K562 (cell line): ENCODE results near the gene VPS45.

Source experiments
- CTCF ChIP-seq, 3 experiments: IDR thresholded peaks in 2 of 3; conservative IDR thresholded peaks in 1 of 3; 2 replicates each; pipeline ENCODE4 v1.5.1; 2011 to 2012; ENCODE audit warnings: low read length in 3 of 3, mild to moderate bottlenecking in 3 of 3, control low read depth in 2 of 3, improper control_type of control experiment in 1 of 3, inconsistent platforms in 1 of 3, low read depth in 1 of 3, mixed read lengths in 1 of 3, moderate library complexity in 1 of 3; ENCODE audit not compliant: insufficient read depth in 2 of 3
- GTF2B ChIP-seq: IDR thresholded peaks from 2 replicates; pipeline ENCODE4 v1.6.1; 2011; ENCODE audit not compliant: insufficient read length; ENCODE audit errors: extremely low read depth
- MNT ChIP-seq, 2 experiments: fragments of 450-650 bp; conservative IDR thresholded peaks; 2 replicates each; pipeline ENCODE4 v1.6.1; 2017; ENCODE audit warnings: mild to moderate bottlenecking in 2 of 2, moderate library complexity in 2 of 2
- MTA1 ChIP-seq: fragments of 450-650 bp; IDR thresholded peaks from 2 replicates; pipeline ENCODE4 v1.6.1; 2017; ENCODE audit warnings: borderline replicate concordance
- ZFX ChIP-seq: sonication (generic); formaldehyde crosslinking; IDR thresholded peaks from 2 replicates; pipeline ENCODE4 v1.8.0; 2022; ENCODE audit warnings: mild to moderate bottlenecking, missing genetic modification reagents, moderate library complexity
- ZNF512 ChIP-seq: IDR thresholded peaks from 2 replicates; pipeline ENCODE4 v1.6.1; 2016; ENCODE audit warnings: missing genetic modification characterization, missing compliant biosample characterization

- TF ChIP-seq CTCF (IDR thresholded peaks at IDR 0.05 in 2 of 3, conservative IDR thresholded peaks at IDR 0.05 in 1 of 3; ENCODE audit: insufficient read depth in 2 of 3, low read depth in 1 of 3, low read length in 3 of 3) (no peak), ZFX (no peak), MNT (conservative IDR thresholded peaks at IDR 0.05) (no peak), GTF2B (no peak), ZNF512 (tag) (no peak), MTA1 (no peak)
These were observed 46.3 kb upstream of the VPS45 start for GRCh38 chr1:150021191-150021694.
